IPS-20b (cell line): ENCODE data around the gene RUSF1.
"Not testable (repeated sequence)": the region's sequence is repeated elsewhere in the genome, so short reads cannot be mapped to it uniquely, and the experiment has no call there.

ENCODE experiments used
- H3K27ac ChIP-seq: one replicate; pipeline ENCODE4 v1.5.1; 2013; ENCODE audit warnings: low read length
- H3K27me3 ChIP-seq: 2 replicates; pipeline ENCODE4 v1.6.1; 2013; ENCODE audit warnings: mild to moderate bottlenecking, low read length, inconsistent platforms; ENCODE audit not compliant: insufficient read depth
- H3K36me3 ChIP-seq: 2 replicates; pipeline ENCODE4 v1.6.1; 2013; ENCODE audit warnings: low read depth, mild to moderate bottlenecking, inconsistent platforms, low read length, moderate library complexity; ENCODE audit not compliant: insufficient read depth
- H3K4me1 ChIP-seq: 2 replicates; pipeline ENCODE4 v1.6.1; 2013; ENCODE audit warnings: mild to moderate bottlenecking, control low read depth, inconsistent platforms, low read length, moderate library complexity; ENCODE audit not compliant: insufficient read depth
- H3K4me3 ChIP-seq: 2 replicates; pipeline ENCODE4 v1.5.1; 2013; ENCODE audit warnings: mild to moderate bottlenecking, low read length, inconsistent platforms
- H3K9ac ChIP-seq: 2 replicates; pipeline ENCODE4 v1.6.1; 2013; ENCODE audit warnings: low read depth, mild to moderate bottlenecking, inconsistent platforms, low read length, moderate library complexity
- H3K9me3 ChIP-seq: 2 replicates; pipeline ENCODE4 v1.6.1; 2013; ENCODE audit warnings: mild to moderate bottlenecking, low read depth, low read length, inconsistent platforms; ENCODE audit not compliant: insufficient read depth

Gene RUSF1

GRCh38 chr16:31513126-31513525 is 4.9 kb upstream of the RUSF1 start:
- Histone ChIP-seq H3K27ac (no peak overlapping the region), H3K9me3 (no peaks in the 10 kb centered on the region; the same call in 1 of the 2 replicates), H3K27me3 (0 out of 2 replicates have a peak, but pooled peaks cover 9% of the 10 kb centered on the region), H3K4me1 (peaks cover 3% of the 10 kb centered on the region; the same call in 1 of the 2 replicates), H3K4me3 (no peak overlapping the region), H3K36me3 (no peaks in the 10 kb centered on the region), H3K9ac (no peak overlapping the region)

- peak overlapping the region; percentile 96 for H3K9ac ChIP-seq
- peaks cover 9% of the 10 kb centered on the region; the same call in 1 of the 2 replicates for H3K36me3 ChIP-seq
- H3K27ac ChIP-seq: peak overlapping the region; percentile 9
- peak overlapping the region; percentile 97 for H3K4me3 ChIP-seq
- H3K4me1 ChIP-seq: peaks cover 9% of the 10 kb centered on the region; the same call in 1 of the 2 replicates
- H3K27me3 ChIP-seq: 0 out of 2 replicates have a peak, but pooled peaks cover 9% of the 10 kb centered on the region
- no peaks in the 10 kb centered on the region for H3K9me3 ChIP-seq
Observed at GRCh38 chr16:31508706-31509195, 560 bp upstream of the RUSF1 start.

GRCh38 chr16:31507617-31507928 is 618 bp downstream of the RUSF1 start:
- Histone ChIP-seq H3K27ac (peak overlapping the region; percentile 73), H3K9me3 (no peaks in the 10 kb centered on the region), H3K9ac (peak overlapping the region; percentile 96), H3K27me3 (0 out of 2 replicates have a peak, but pooled peaks cover 4% of the 10 kb centered on the region), H3K4me1 (peaks cover 9% of the 10 kb centered on the region; the same call in 1 of the 2 replicates), H3K36me3 (peaks cover 9% of the 10 kb centered on the region; the same call in 1 of the 2 replicates), H3K4me3 (peak overlapping the region; percentile 97)

- Histone ChIP-seq H3K9me3 (no peaks in the 10 kb centered on the region), H3K4me1 (peaks cover 16% of the 10 kb centered on the region; the same call in 1 of the 2 replicates), H3K27ac (no peak overlapping the region), H3K27me3 (no peaks in the 10 kb centered on the region), H3K9ac (no peak overlapping the region), H3K4me3 (no peak overlapping the region), H3K36me3 (peaks cover 9% of the 10 kb centered on the region; the same call in 1 of the 2 replicates)
Observed at GRCh38 chr16:31505483-31505882, 2.7 kb downstream of the RUSF1 start.

- H3K9me3 ChIP-seq: no peaks in the 10 kb centered on the region
- H3K36me3 ChIP-seq: peaks cover 19% of the 10 kb centered on the region; the same call in 1 of the 2 replicates
- peaks cover 16% of the 10 kb centered on the region; the same call in 1 of the 2 replicates for H3K4me1 ChIP-seq
- no peak overlapping the region for H3K4me3 ChIP-seq
- H3K27ac ChIP-seq: no peak overlapping the region
- no peaks in the 10 kb centered on the region for H3K27me3 ChIP-seq
- H3K9ac ChIP-seq: no peak overlapping the region
Observed at GRCh38 chr16:31504159-31504558, 4.0 kb downstream of the RUSF1 start.

- H3K9ac ChIP-seq, H3K27me3 ChIP-seq, H3K9me3 ChIP-seq, H3K4me3 ChIP-seq, H3K27ac ChIP-seq: not testable (repeated sequence)
- Histone ChIP-seq H3K4me1 (peaks cover 12% of the 10 kb centered on the region; the same call in 1 of the 2 replicates), H3K36me3 (peaks cover 25% of the 10 kb centered on the region)
Observed at GRCh38 chr16:31503555-31503954, 4.6 kb downstream of the RUSF1 start.

GRCh38 chr16:31502981-31503380 is 5.2 kb downstream of the RUSF1 start:
- Histone ChIP-seq H3K27me3 (no peaks in the 10 kb centered on the region), H3K9ac (no peak overlapping the region), H3K36me3 (peaks cover 27% of the 10 kb centered on the region), H3K4me3 (no peak overlapping the region), H3K27ac (no peak overlapping the region), H3K9me3 (no peaks in the 10 kb centered on the region), H3K4me1 (peaks cover 12% of the 10 kb centered on the region; the same call in 1 of the 2 replicates)

GRCh38 chr16:31501966-31502348 is 6.2 kb downstream of the RUSF1 start:
- H3K36me3 ChIP-seq: peaks cover 27% of the 10 kb centered on the region
- no peaks in the 10 kb centered on the region for H3K9me3 ChIP-seq
- no peak overlapping the region for H3K27ac ChIP-seq
- no peak overlapping the region for H3K9ac ChIP-seq
- H3K4me1 ChIP-seq: peaks cover 8% of the 10 kb centered on the region; the same call in 1 of the 2 replicates
- H3K27me3 ChIP-seq: no peaks in the 10 kb centered on the region
- peak overlapping the region; percentile 28; the same call in 1 of the 2 replicates for H3K4me3 ChIP-seq

- Histone ChIP-seq H3K9ac (no peak overlapping the region), H3K4me3 (peak overlapping the region; percentile 28; the same call in 1 of the 2 replicates), H3K9me3 (no peaks in the 10 kb centered on the region), H3K27me3 (no peaks in the 10 kb centered on the region), H3K4me1 (peaks cover 7% of the 10 kb centered on the region; the same call in 1 of the 2 replicates), H3K36me3 (peaks cover 27% of the 10 kb centered on the region), H3K27ac (no peak overlapping the region)
Observed at GRCh38 chr16:31501226-31501965, 6.8 kb downstream of the RUSF1 start.

GRCh38 chr16:31499928-31500327 is 8.3 kb downstream of the RUSF1 start:
- Histone ChIP-seq H3K27ac (no peak overlapping the region), H3K36me3 (peaks cover 24% of the 10 kb centered on the region; the same call in 1 of the 2 replicates), H3K9ac (no peak overlapping the region), H3K4me3 (no peak overlapping the region), H3K9me3 (no peaks in the 10 kb centered on the region), H3K27me3 (no peaks in the 10 kb centered on the region), H3K4me1 (peaks cover 7% of the 10 kb centered on the region; the same call in 1 of the 2 replicates)

GRCh38 chr16:31498493-31498892 is 9.7 kb downstream of the RUSF1 start:
- no peak overlapping the region for H3K27ac ChIP-seq
- H3K27me3 ChIP-seq: no peaks in the 10 kb centered on the region
- H3K4me1 ChIP-seq: peaks cover 7% of the 10 kb centered on the region; the same call in 1 of the 2 replicates
- no peak overlapping the region for H3K9ac ChIP-seq
- H3K4me3 ChIP-seq: no peak overlapping the region
- no peaks in the 10 kb centered on the region for H3K9me3 ChIP-seq
- peaks cover 24% of the 10 kb centered on the region; the same call in 1 of the 2 replicates for H3K36me3 ChIP-seq

- no peak overlapping the region for H3K9ac ChIP-seq
- H3K36me3 ChIP-seq: peaks cover 24% of the 10 kb centered on the region; the same call in 1 of the 2 replicates
- H3K4me3 ChIP-seq: no peak overlapping the region
- no peaks in the 10 kb centered on the region for H3K9me3 ChIP-seq
- peaks cover 2% of the 10 kb centered on the region; the same call in 1 of the 2 replicates for H3K4me1 ChIP-seq
- no peaks in the 10 kb centered on the region for H3K27me3 ChIP-seq
- H3K27ac ChIP-seq: no peak overlapping the region
Observed at GRCh38 chr16:31496670-31497069, 11.5 kb downstream of the RUSF1 start.
